ENCODE results near the gene FARSA.

FARSA gene

GRCh38 chr19:12888006-12888603 lies 45.4 kb downstream of the FARSA start:
- no peak for DNase-seq

- no peak for DNase-seq
Measured at GRCh38 chr19:12886969-12887747, 46.4 kb downstream of the FARSA start, which contains the start of gene KLF1. KLF1 (minus strand) TSS chr19:12887201; CDS start chr19:12887140, 61 bp downstream.

- DNase-seq, result no peak
Measured at GRCh38 chr19:12886651-12886968, 46.9 kb downstream of the FARSA start.

GRCh38 chr19:12885749-12886650 lies 47.5 kb downstream of the FARSA start:
- no peak for DNase-seq

- DNase-seq, result peak; percentile 94
Measured at GRCh38 chr19:12884926-12885748, 48.4 kb downstream of the FARSA start.

- DNase-seq, result no peak
Measured at GRCh38 chr19:12884627-12884925, 48.9 kb downstream of the FARSA start.

GRCh38 chr19:12884202-12884601 lies 49.3 kb downstream of the FARSA start:
- no peak for DNase-seq

GRCh38 chr19:12882589-12882988 lies 50.9 kb downstream of the FARSA start:
- no peak for DNase-seq

GRCh38 chr19:12881172-12881808 lies 52.2 kb downstream of the FARSA start, which contains the start of gene DNASE2:
DNASE2 (minus strand) TSS chr19:12881449; CDS start chr19:12881375, 74 bp downstream.
- DNase-seq, result peak; percentile 96

- DNase-seq, result peak; percentile 27
Measured at GRCh38 chr19:12880551-12881171, 52.9 kb downstream of the FARSA start.

GRCh38 chr19:12875086-12875485 lies 58.4 kb downstream of the FARSA start:
- no peak for DNase-seq

- DNase-seq, result no peak
Measured at GRCh38 chr19:12873891-12874745, 59.4 kb downstream of the FARSA start.

GRCh38 chr19:12872941-12873890 lies 60.3 kb downstream of the FARSA start:
- peak; percentile 43 for DNase-seq

Measured in CD4-positive, alpha-beta T cell treated with Interleukin-6 for 4 hours (primary cell).